ENCODE measurements around the gene ACD. TPM values are rescaled to one million over a fixed set of nuclear protein-coding genes. Genes with fewer than 3 reads are reported as not detected.

Gene ACD
- total and polyA plus RNA-seq, 9 of the 15 experiments (the other 6 are each of a cell fraction or from before 2014, with no cell fraction given): 4.2 to 47.4 (median 19.2) TPM

- no peak for TF ChIP-seq ZKSCAN8 (CRISPR knock-in tag; IDR thresholded peaks at IDR 0.05)
- no peak for TF ChIP-seq CHCHD3 (CRISPR knock-in tag; IDR thresholded peaks at IDR 0.05)
These were observed 3.8 kb upstream of the ACD start (continued) for GRCh38 chr16:67663877-67664222.

GRCh38 chr16:67663151-67663876, 3.3 kb upstream of the ACD start:
- BruUV-seq (replicated peaks): no TSS peak
- H3K36me3 ChIP-seq (ENCODE audit: control insufficient read depth, insufficient read depth, low read length): peaks cover 14% of the 10 kb centered on the region
- H4K20me1 ChIP-seq (replicated peaks; ENCODE audit: control insufficient read depth, insufficient read depth, low read length): peaks cover 10% of the 10 kb centered on the region; the same call in 1 of the 2 replicates
- DNase-seq (ENCODE audit: extremely low read depth in 1 of 4, low spot score in 3 of 4) (peak in 1 of 4 experiments; percentile 45), ATAC-seq (no peak), FAIRE-seq (no peak)
- ChIA-PET POLR2A (interaction anchor here (0.5 to 1.2 kb wide), 7 partner anchors 9 to 306 kb away, joined by 3 to 5 read pairs (median 3); partner anchors contain the start of gene CTCF), CTCF (ENCODE audit: low intra/inter-chr PET ratio) (interaction anchor here (0.6 kb wide), 1 partner anchor 137 kb away, joined by 3 read pairs; no protein-coding TSS in a partner anchor)
- in situ Hi-C loops (cut with MboI) (no loop called here), intact Hi-C loops (cut with micrococcal nuclease) (no loop called here)
- no peak overlapping the region for H3K4me3 ChIP-seq
- no peak overlapping the region for H3K4me2 ChIP-seq (ENCODE audit: insufficient read depth, low read length)
- TF ChIP-seq POLR3A (IDR thresholded peaks at IDR 0.05; ENCODE audit: borderline replicate concordance, extremely low read depth, insufficient read depth, insufficient read length) (no peak), POLR2G (IDR thresholded peaks at IDR 0.05; ENCODE audit: low read depth, low read length) (peak; percentile 51), CTCF (IDR thresholded peaks at IDR 0.05 in 2 of 3, conservative IDR thresholded peaks at IDR 0.05 in 1 of 3; ENCODE audit: insufficient read depth in 2 of 3, low read depth in 1 of 3, low read length in 3 of 3) (peak; percentile 45 to 48 (median 48); a peak in 5 of 6 replicates), CBFA2T2 (conservative IDR thresholded peaks at IDR 0.05) (no peak), EGR1 (conservative IDR thresholded peaks at IDR 0.05) (peak; percentile 53), ZNF224 (CRISPR knock-in tag; IDR thresholded peaks at IDR 0.05) (no peak), ZNF75A (CRISPR knock-in tag; IDR thresholded peaks at IDR 0.05) (no peak), DLX4 (CRISPR knock-in tag; IDR thresholded peaks at IDR 0.05) (no peak), CCAR2 (IDR thresholded peaks at IDR 0.05; ENCODE audit: low read depth, low read length) (no peak), ZNF311 (CRISPR knock-in tag; IDR thresholded peaks at IDR 0.05) (no peak), MCM7 (IDR thresholded peaks at IDR 0.05) (no peak), ZBTB33 (CRISPR knock-in tag; IDR thresholded peaks at IDR 0.05) (peak; percentile 83)
- WGBS (ENCODE audit: insufficient coverage, low coverage, missing lambda C conversion rate): 68% methylated on average over 19 of the region's 25 CpGs
- no peak overlapping the region for H3K27ac ChIP-seq (ENCODE audit: extremely low read depth, low read depth, low read length)
- peaks cover 17% of the 10 kb centered on the region for H3K79me2 ChIP-seq (ENCODE audit: control insufficient read depth, insufficient read depth, low read length)
- H3K9me3 ChIP-seq (replicated peaks; ENCODE audit: control insufficient read depth, insufficient read depth, low read depth, low read length): no peaks in the 10 kb centered on the region
- H3K4me1 ChIP-seq (replicated peaks in 1 of 2; ENCODE audit: control insufficient read depth in 2 of 2, insufficient read depth in 2 of 2, low read length in 2 of 2): peaks cover 19 to 76% of the 10 kb centered on the region in 2 experiments
- no peaks in the 10 kb centered on the region for H3K27me3 ChIP-seq (ENCODE audit: control insufficient read depth in 2 of 2, insufficient read depth in 2 of 2, low read length in 2 of 2)
- no peaks in the 10 kb centered on the region for H3K9me1 ChIP-seq (ENCODE audit: control insufficient read depth, insufficient read depth, low read length)
- H3K9ac ChIP-seq (ENCODE audit: insufficient read depth in 1 of 2, low read depth in 2 of 2, low read length in 2 of 2): 0 out of 4 replicates have a peak overlapping the region, but pooled peaks of 1 of the 2 experiments have one; percentile 48
- no peak overlapping the region for H2AFZ ChIP-seq (ENCODE audit: low read depth, low read length)

Measured in K562 (cell line).